Measurements from ENCODE around the gene CHFR.
"Not testable (repeated sequence)": the region's sequence is repeated elsewhere in the genome, so short reads cannot be mapped to it uniquely, and the experiment has no call there.

Gene CHFR

DNA sequence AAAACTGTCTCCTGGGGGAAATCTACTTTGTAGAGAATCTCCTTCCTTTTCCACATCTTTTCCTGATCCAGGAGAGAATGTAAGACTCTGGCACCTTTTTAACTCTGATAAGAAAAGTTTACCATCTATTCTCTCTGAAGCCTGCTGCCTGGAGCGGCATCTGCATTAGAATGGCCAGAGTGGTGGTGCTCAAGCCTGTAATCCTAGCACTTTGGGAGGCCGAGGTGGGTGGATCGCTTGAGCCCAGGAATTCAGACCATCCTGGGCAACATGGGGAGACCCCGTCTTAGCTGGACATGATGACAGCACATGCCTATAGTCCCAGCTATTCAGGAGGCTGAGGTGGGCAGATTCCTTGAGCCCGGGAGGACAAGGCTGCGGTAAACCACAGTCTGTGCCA, 1.4 kb upstream of the CHFR start:
- peaks cover 1 to 30% of the 10 kb centered on the region in 2 donors for H3K9me3 ChIP-seq (replicated peaks in 1 of 2; ENCODE audit: control insufficient read depth in 2 of 2, insufficient read depth in 1 of 2, low read depth in 1 of 2, low read length in 2 of 2)
- peaks cover 0 to 3% of the 10 kb centered on the region in 2 donors for H3K4me1 ChIP-seq (ENCODE audit: control insufficient read depth in 2 of 2, insufficient read depth in 1 of 2, low read depth in 1 of 2, low read length in 2 of 2)
- no peak overlapping the region for H4K91ac ChIP-seq (ENCODE audit: low read depth, low read length, poor library complexity)
- peaks cover 3% of the 10 kb centered on the region for H3K79me1 ChIP-seq (ENCODE audit: low read depth, low read length)
- H3K14ac ChIP-seq (ENCODE audit: low read length), result no peak overlapping the region
- no peak overlapping the region for H3K23ac ChIP-seq (ENCODE audit: low read depth, low read length, poor library complexity)
- DNase-seq (ENCODE audit: low spot score), result no peak
- H2BK5ac ChIP-seq (ENCODE audit: low read length), result no peak overlapping the region
- H3K4me3 ChIP-seq (ENCODE audit: low read length in 2 of 2), result peak overlapping the region in 1 of 2 donors; percentile 58
- H4K8ac ChIP-seq (ENCODE audit: low read depth, low read length), result no peak overlapping the region
- H3K27ac ChIP-seq (replicated peaks; ENCODE audit: low read length), result no peak overlapping the region
- H2AK5ac ChIP-seq (ENCODE audit: low read depth, low read length), result no peak overlapping the region
- no peak overlapping the region for H3K18ac ChIP-seq (ENCODE audit: low read length)
- no peak overlapping the region for H3K4me2 ChIP-seq (ENCODE audit: insufficient read depth, low read length, poor library complexity, severe bottlenecking)
- no peak overlapping the region for H2BK12ac ChIP-seq (ENCODE audit: low read length)
- no peak overlapping the region for H2BK15ac ChIP-seq (ENCODE audit: low read length)
- H3K4ac ChIP-seq (ENCODE audit: low read length), result no peak overlapping the region
- WGBS, 2 donors (ENCODE audit: extremely low coverage in 2 of 2, insufficient read length in 2 of 2, insufficient replicate concordance in 1 of 2), result no CpG with 5 or more reads among the region's 6 CpGs
- peak overlapping the region; percentile 17 for H2AFZ ChIP-seq (ENCODE audit: low read length)
- no peak overlapping the region for H3K9ac ChIP-seq (ENCODE audit: low read depth, low read length, poor library complexity)
- no peak overlapping the region for H2BK120ac ChIP-seq (ENCODE audit: low read depth, low read length)
- peaks cover 0 to 10% of the 10 kb centered on the region in 2 donors for H3K36me3 ChIP-seq (replicated peaks in 1 of 2; ENCODE audit: control insufficient read depth in 2 of 2, insufficient read depth in 2 of 2, low read length in 2 of 2)
- no peaks in the 10 kb centered on the region for H3K27me3 ChIP-seq (ENCODE audit: control insufficient read depth in 3 of 3, insufficient read depth in 3 of 3, low read depth in 1 of 3, low read length in 3 of 3)

GRCh38 chr12:132886529-132887477, 602 bp downstream of the CHFR start:
- Histone ChIP-seq H2AK5ac (ENCODE audit: low read depth, low read length) (no peak overlapping the region), H3K27me3 (ENCODE audit: control insufficient read depth in 3 of 3, insufficient read depth in 3 of 3, low read depth in 1 of 3, low read length in 3 of 3) (no peaks in the 10 kb centered on the region), H3K4me2 (ENCODE audit: insufficient read depth, low read length, poor library complexity, severe bottlenecking) (peak overlapping the region; percentile 77), H3K27ac (replicated peaks; ENCODE audit: low read length) (no peak overlapping the region), H3K9me3 (replicated peaks in 1 of 2; ENCODE audit: control insufficient read depth in 2 of 2, insufficient read depth in 1 of 2, low read depth in 1 of 2, low read length in 2 of 2) (peaks cover 1 to 33% of the 10 kb centered on the region in 2 donors), H3K23ac (ENCODE audit: low read depth, low read length, poor library complexity) (no peak overlapping the region), H3K4me3 (ENCODE audit: low read length in 2 of 2) (peak overlapping the region; percentile 58 to 96), H2BK5ac (ENCODE audit: low read length) (peak overlapping the region; percentile 82), H2BK15ac (ENCODE audit: low read length) (no peak overlapping the region), H3K18ac (ENCODE audit: low read length) (peak overlapping the region; percentile 91), H3K79me1 (ENCODE audit: low read depth, low read length) (peaks cover 5% of the 10 kb centered on the region), H2AFZ (ENCODE audit: low read length) (peak overlapping the region; percentile 97), H3K4ac (ENCODE audit: low read length) (no peak overlapping the region), H3K14ac (ENCODE audit: low read length) (no peak overlapping the region), H3K9ac (ENCODE audit: low read depth, low read length, poor library complexity) (peak overlapping the region; percentile 91), H3K4me1 (ENCODE audit: control insufficient read depth in 2 of 2, insufficient read depth in 1 of 2, low read depth in 1 of 2, low read length in 2 of 2) (peaks cover 0 to 3% of the 10 kb centered on the region in 2 donors), H3K36me3 (replicated peaks in 1 of 2; ENCODE audit: control insufficient read depth in 2 of 2, insufficient read depth in 2 of 2, low read length in 2 of 2) (peaks cover 0 to 26% of the 10 kb centered on the region in 2 donors), H4K91ac (ENCODE audit: low read depth, low read length, poor library complexity) (no peak overlapping the region), H2BK120ac (ENCODE audit: low read depth, low read length) (no peak overlapping the region), H4K8ac (ENCODE audit: low read depth, low read length) (no peak overlapping the region), H2BK12ac (ENCODE audit: low read length) (no peak overlapping the region)
- WGBS, 2 donors (ENCODE audit: extremely low coverage in 2 of 2, insufficient read length in 2 of 2, insufficient replicate concordance in 1 of 2), result no CpG with 5 or more reads among the region's 64 CpGs
- no peak for DNase-seq (ENCODE audit: low spot score)

DNA sequence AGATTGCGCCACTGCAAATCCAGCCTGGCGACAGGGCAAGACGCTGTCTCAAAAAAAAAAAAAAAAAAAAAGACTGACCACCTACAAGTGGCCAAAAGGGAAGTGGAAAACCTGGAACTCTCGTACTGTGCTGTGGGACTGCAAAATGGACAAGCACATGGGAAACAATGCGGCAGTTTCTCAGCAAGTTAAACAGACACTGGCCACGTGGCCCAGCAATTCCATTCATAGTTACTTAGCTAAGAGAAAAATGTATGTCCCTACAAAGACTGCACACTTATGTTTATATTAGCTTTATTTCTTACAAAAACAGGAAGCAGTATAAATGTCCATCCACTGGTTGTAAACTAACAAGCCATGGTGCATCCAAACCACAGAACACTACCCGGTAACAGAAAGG, 5.6 kb downstream of the CHFR start:
- Histone ChIP-seq H3K4me2 (ENCODE audit: insufficient read depth, low read length, poor library complexity, severe bottlenecking) (no peak overlapping the region), H3K27me3 (ENCODE audit: control insufficient read depth in 3 of 3, insufficient read depth in 3 of 3, low read depth in 1 of 3, low read length in 3 of 3) (no peaks in the 10 kb centered on the region), H3K9me3 (replicated peaks in 1 of 2; ENCODE audit: control insufficient read depth in 2 of 2, insufficient read depth in 1 of 2, low read depth in 1 of 2, low read length in 2 of 2) (peaks cover 1 to 30% of the 10 kb centered on the region in 2 donors), H3K14ac (ENCODE audit: low read length) (no peak overlapping the region), H3K27ac (replicated peaks; ENCODE audit: low read length) (no peak overlapping the region), H2AFZ (ENCODE audit: low read length) (no peak overlapping the region), H3K36me3 (replicated peaks in 1 of 2; ENCODE audit: control insufficient read depth in 2 of 2, insufficient read depth in 2 of 2, low read length in 2 of 2) (peaks cover 3 to 45% of the 10 kb centered on the region in 2 donors), H2BK5ac (ENCODE audit: low read length) (no peak overlapping the region), H4K91ac (ENCODE audit: low read depth, low read length, poor library complexity) (no peak overlapping the region), H3K4ac (ENCODE audit: low read length) (no peak overlapping the region), H2BK12ac (ENCODE audit: low read length) (no peak overlapping the region), H3K18ac (ENCODE audit: low read length) (no peak overlapping the region), H3K79me1 (ENCODE audit: low read depth, low read length) (peaks cover 3% of the 10 kb centered on the region), H2BK15ac (ENCODE audit: low read length) (no peak overlapping the region), H3K23ac (ENCODE audit: low read depth, low read length, poor library complexity) (no peak overlapping the region), H2AK5ac (ENCODE audit: low read depth, low read length) (no peak overlapping the region), H2BK120ac (ENCODE audit: low read depth, low read length) (no peak overlapping the region), H3K4me1 (ENCODE audit: control insufficient read depth in 2 of 2, insufficient read depth in 1 of 2, low read depth in 1 of 2, low read length in 2 of 2) (no peaks in the 10 kb centered on the region), H3K4me3 (ENCODE audit: low read length in 2 of 2) (no peak overlapping the region), H3K9ac (ENCODE audit: low read depth, low read length, poor library complexity) (no peak overlapping the region), H4K8ac (ENCODE audit: low read depth, low read length) (no peak overlapping the region)
- DNase-seq (ENCODE audit: low spot score), result no peak
- WGBS, 2 donors (ENCODE audit: extremely low coverage in 2 of 2, insufficient read length in 2 of 2, insufficient replicate concordance in 1 of 2), result no CpG with 5 or more reads among the region's 7 CpGs

GRCh38 chr12:132874620-132875019, 12.8 kb downstream of the CHFR start:
- not testable (repeated sequence) for H3K27me3 ChIP-seq (ENCODE audit: control insufficient read depth in 3 of 3, insufficient read depth in 3 of 3, low read depth in 1 of 3, low read length in 3 of 3); H2BK12ac ChIP-seq (ENCODE audit: low read length); H3K27ac ChIP-seq (replicated peaks; ENCODE audit: low read length); H3K4me1 ChIP-seq (ENCODE audit: control insufficient read depth in 2 of 2, insufficient read depth in 1 of 2, low read depth in 1 of 2, low read length in 2 of 2); H3K9ac ChIP-seq (ENCODE audit: low read depth, low read length, poor library complexity); H4K8ac ChIP-seq (ENCODE audit: low read depth, low read length); H3K23ac ChIP-seq (ENCODE audit: low read depth, low read length, poor library complexity); H3K9me3 ChIP-seq (replicated peaks in 1 of 2; ENCODE audit: control insufficient read depth in 2 of 2, insufficient read depth in 1 of 2, low read depth in 1 of 2, low read length in 2 of 2); H2AK5ac ChIP-seq (ENCODE audit: low read depth, low read length); H2AFZ ChIP-seq (ENCODE audit: low read length); H2BK120ac ChIP-seq (ENCODE audit: low read depth, low read length); H3K18ac ChIP-seq (ENCODE audit: low read length); DNase-seq (ENCODE audit: low spot score); H2BK5ac ChIP-seq (ENCODE audit: low read length); H3K14ac ChIP-seq (ENCODE audit: low read length); H3K79me1 ChIP-seq (ENCODE audit: low read depth, low read length); H2BK15ac ChIP-seq (ENCODE audit: low read length); H3K4me3 ChIP-seq (ENCODE audit: low read length in 2 of 2); H3K4ac ChIP-seq (ENCODE audit: low read length); H3K4me2 ChIP-seq (ENCODE audit: insufficient read depth, low read length, poor library complexity, severe bottlenecking); H4K91ac ChIP-seq (ENCODE audit: low read depth, low read length, poor library complexity)
- peaks cover 16 to 69% of the 10 kb centered on the region in 2 donors for H3K36me3 ChIP-seq (replicated peaks in 1 of 2; ENCODE audit: control insufficient read depth in 2 of 2, insufficient read depth in 2 of 2, low read length in 2 of 2)
- WGBS, 2 donors (ENCODE audit: extremely low coverage in 2 of 2, insufficient read length in 2 of 2, insufficient replicate concordance in 1 of 2), result no CpG with 5 or more reads among the region's 21 CpGs
